HT1080 (cell line): Measurements from ENCODE around the gene ZNF441. TPM values are rescaled to one million over a fixed set of nuclear protein-coding genes. Genes with fewer than 3 reads are reported as not detected.
A peak's percentile ranks its signal among the peaks of the same experiment; 100 is the strongest.
"Not testable (repeated sequence)": the region's sequence is repeated elsewhere in the genome, so short reads cannot be mapped to it uniquely, and the experiment has no call there.

Experiments
- DNase-seq: peaks from one replicate; pipeline ENCODE4 v3.0.0-alpha.2; 2015; ENCODE audit warnings: low read depth
- total RNA-seq: library from RNA; depleted of rRNA; stranded (reverse); fragments of >200 nt; shearing (Covaris generic); gene quantifications from 2 replicates; pipeline ENCODE4 v1.2.3, GENCODE V29; 2014

Gene ZNF441
- total RNA-seq, 1 experiment from 2014 or later: 2.8 TPM

DNA sequence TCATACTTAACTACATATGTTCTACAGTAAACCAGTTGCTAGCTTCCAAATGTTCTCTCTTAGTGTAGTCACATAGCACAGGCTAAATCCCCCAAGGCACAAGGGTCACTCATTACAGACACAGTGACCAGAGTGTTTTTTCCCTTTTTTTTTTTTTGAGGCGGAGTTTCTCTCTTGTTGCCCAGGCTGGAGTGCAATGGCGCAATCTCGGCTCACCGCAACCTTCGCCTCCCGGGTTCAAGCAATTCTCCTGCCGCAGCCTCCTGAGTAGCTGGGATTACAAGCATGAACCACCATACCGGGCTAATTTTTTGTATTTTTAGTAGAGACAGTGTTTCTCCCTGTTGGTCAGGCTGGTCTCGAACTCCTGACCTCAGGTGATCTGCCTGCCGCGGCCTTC lies 9.9 kb downstream of the ZNF441 start:
- not testable (repeated sequence) for DNase-seq

DNA sequence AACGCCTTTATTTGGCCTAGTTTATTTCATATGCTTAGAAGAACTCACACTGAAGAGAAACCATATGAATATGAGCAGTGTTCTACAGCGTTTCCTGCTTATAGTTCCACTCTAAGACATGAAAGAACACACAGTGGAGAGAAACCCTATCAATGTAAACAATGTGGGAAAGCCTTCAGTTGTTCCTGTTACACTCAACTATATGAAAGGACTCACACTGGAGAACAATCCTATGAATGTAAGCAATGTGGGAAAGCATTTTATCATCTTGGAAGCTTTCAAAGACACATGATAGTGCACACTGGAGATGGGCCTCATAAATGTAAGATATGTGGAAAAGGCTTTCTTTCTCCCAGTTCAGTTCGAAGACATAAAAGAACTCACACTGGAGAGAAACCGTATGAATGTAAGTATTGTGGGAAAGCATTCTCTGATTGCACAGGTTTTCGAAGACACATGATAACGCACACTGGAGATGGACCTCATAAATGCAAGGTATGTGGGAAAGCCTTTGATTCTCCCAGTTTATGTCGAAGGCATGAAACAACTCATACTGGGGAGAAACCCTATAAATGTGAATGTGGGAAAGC lies 13.7 kb downstream of the ZNF441 start:
- no peak for DNase-seq

DNA sequence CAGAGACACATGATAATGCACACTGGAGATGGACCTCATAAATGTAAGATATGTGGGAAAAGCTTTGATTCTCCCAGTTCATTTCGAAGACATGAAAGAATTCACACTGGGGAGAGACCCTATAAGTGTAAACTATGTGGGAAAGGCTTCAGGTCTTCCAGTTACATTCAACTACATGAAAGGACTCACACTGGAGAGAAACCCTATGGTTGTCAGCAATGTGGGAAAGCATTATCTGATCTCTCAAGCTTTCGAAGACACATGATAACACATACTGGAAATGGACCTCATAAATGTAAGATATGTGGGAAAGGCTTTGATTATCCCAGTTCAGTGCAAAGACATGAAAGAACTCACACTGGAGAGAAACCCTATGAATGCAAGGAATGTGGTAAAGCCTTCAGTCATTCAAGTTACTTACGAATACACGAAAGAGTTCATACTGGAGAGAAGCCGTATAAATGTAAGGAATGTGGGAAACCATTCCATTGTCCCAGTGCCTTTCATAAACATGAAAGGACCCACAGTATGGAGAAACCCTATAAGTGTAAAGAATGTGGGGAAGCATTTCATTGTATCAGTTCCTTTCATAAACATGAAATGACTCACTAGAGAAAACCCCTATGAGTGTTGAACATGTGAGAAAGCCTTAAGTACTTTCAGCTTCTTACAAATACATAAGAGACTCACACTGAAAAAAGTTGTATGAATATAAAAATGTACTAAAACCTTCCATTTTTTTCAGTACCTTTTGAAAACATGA lies 14.7 kb downstream of the ZNF441 start:
- DNase-seq: no peak

- DNase-seq: no peak
These were observed 17.0 kb downstream of the ZNF441 start for GRCh38 chr19:11783767-11784166.

- no peak for DNase-seq
These were observed 17.6 kb downstream of the ZNF441 start for GRCh38 chr19:11784356-11784755.

- no peak for DNase-seq
These were observed 20.7 kb downstream of the ZNF441 start for GRCh38 chr19:11787536-11787935.

- no peak for DNase-seq
These were observed 26.1 kb downstream of the ZNF441 start for GRCh38 chr19:11792942-11793341.

- peak; percentile 68 for DNase-seq
These were observed 30.7 kb downstream of the ZNF441 start for GRCh38 chr19:11797491-11797890.

DNA sequence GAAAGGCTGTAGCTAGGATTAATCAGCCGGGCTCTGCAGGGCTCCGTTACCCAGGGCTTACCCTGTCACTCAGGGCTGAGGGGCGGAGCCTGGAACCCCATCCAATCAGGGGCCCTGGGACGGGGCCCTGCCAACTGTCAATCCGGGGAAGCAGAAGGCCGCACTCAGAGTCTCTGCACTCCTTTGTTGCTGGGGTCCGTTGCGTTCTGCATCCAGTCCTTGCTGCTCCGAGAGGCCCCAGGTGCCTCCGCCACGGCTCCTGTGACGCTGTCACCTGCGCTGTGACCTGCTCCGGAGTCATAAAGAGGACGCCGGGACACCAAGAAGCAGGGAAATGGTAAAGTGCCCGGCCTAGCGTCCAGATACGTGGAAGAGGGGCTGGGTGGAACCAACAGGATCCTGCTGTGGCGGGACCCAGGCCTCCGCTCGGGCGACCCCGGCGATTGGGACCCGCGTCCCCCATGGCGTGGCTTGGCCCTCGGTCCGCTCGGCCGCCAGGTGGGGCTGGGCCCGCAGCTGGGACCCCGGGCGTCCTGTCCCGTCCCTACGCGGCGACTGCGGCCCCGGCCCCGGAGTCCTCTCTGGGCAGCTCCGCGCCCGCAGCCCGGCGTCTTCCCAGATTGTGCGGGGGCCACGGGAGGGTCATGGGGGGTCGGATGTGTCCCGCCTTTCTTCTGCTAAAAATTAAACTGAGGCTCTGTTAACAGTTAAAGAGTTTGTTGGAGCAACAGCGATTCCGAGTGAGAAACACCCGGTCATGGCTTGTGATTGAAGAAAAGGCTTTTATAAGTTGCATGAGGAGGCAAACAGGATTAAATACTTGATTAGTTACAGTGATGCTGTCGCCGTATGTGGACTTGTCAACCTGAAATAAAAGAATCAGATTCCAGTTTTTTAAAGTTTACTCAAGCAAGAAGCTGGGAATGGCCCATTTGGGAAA lies 31.9 kb downstream of the ZNF441 start, which contains the start of gene ZNF491:
Gene ZNF491, plus strand, starts transcription at position 133 of the 940 bp plus-strand sequence. CDS start 7,431 bp downstream, outside the sequence.
- peak; percentile 47 for DNase-seq

GRCh38 chr19:11806354-11807098 lies 39.7 kb downstream of the ZNF441 start:
- DNase-seq: no peak

DNA sequence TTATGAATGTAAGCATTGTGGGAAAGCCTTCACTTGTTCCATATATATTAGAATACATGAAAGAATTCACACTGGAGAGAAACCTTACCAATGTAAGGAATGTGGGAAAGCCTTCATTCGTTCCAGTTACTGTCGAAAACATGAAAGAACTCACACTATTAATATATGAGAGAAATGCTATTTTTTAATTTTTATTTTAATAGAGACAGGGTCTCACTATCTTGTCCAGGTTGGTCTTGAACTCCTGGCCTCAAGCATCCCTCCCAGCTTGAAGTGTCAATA lies 40.2 kb downstream of the ZNF441 start:
- DNase-seq: no peak

- DNase-seq: no peak
These were observed 46.9 kb downstream of the ZNF441 start for GRCh38 chr19:11813703-11814028.

DNA sequence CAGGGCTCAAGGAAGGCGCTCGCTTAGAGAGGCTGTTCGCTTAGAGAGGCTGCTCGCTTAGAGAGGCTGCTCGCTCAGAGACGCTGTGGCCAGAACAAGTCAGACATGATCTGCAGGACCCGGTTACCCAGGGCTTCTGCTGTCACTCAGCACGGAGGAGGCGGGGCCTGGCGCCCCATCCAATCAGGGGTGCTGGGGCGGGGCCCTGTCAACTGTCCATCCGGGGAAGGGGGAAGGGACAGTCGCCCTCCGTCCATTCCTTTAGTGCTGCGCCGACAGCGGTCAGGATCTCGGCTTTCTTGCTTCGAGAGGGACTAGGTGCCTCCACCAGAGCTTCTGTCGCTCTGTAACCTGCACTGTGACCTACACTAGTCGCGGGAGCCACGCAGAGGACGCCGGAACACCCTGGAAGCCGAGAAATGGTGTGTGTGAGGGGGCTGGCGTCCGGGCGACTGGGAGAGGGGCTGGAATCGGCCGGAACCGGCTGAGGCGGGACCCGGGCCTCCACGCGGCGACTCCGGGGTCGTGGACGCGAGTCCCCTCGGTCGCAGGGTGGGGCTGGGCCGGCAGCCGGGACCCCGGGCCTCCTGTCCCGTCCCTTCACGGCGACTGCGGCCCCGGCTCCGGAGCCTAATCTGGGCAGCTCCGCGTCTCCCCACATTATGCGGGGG lies 47.4 kb downstream of the ZNF441 start, which contains the start of gene ZNF440:
Gene ZNF440, plus strand, starts transcription at position 245 of the 671 bp plus-strand sequence. Its CDS starts 175 bp downstream, at position 420.
- peak; percentile 87 for DNase-seq

DNA sequence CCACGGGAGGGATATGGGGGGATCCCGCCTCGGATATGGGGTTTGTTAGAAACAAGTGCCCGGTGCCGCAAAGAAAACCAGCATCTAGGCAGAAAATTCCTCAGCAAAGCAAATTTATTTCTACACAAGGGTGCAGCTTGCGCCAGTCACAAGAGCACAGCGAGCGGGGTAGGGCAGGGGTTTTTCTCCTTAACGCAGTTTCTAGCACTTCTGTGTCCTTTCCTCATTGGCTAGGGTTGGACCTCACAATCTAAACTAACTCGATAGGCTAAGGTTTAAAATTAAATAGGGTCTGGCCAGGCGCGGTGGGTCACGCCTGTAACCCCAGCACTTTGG lies 47.9 kb downstream of the ZNF441 start:
- DNase-seq: no peak

DNA sequence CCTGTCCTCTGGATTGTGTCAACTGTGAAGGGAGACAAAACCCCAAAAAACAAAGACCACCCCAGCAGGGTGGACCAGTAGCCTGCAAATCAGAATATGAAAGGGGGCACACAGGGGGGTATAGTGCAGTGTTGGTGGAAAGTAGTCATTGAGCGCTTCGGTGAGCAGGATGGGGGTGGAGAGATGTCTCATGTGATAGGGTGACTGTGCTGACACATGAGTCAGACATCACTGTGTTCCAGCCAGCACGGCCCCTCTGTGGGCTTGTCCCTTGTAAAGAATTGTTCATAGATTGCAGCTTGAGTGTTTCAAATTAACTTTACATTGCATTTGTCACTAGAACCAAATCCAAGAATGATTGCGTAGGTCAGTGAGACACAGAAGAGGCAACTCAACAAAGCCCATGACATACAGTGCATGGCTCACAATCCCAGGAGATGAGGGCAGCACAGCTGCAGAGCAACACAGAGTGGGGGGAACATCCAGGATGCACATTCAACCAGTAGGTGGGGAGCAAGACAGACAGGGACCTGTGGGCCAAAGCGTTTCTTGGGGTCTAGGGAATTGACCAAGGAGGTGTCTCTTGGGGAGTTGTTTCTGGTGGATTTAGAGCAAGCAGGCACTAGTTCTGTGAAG lies 54.8 kb downstream of the ZNF441 start:
- DNase-seq: peak; percentile 31

DNA sequence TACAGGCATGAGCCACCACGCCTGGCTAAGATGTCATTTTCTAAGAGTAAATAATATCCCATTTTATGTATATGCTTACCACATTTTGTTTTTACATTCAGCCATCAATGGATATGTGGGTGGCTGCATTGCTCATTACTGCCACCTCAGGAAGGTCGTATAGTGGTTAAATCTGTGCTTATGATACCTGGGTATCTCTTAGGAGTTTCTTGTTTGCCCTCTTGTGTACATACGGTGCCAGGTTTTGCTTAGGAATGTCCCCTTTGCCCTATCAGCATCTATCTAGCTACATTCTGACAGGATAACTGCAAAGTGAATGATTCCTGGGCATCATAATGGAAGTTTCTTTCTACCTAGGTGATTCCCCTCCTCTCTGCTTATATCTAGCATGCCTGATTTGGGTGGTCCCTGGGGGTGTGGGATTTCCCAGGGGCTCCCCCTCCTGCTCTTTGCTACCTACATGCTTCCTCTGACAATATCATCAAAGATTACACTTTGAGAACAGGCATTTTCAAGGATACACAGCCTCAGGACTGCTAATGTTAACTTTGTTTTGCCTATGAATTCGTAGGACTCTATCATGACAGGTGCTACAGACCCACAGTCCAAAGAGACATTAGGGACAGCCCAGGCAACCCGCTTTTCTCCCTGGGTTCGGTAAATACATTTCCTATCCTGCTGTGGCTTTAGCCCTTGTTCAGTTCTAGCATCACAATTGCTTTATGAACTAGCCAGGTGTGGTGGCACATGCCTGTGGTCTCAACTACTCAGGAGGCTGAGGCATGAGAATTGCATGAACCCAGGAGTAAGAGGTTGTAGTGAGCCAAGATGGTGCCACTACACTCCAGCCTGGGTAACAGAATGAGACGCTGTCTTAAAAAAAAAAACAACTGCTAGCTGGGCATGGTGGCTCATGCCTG lies 62.4 kb downstream of the ZNF441 start:
- DNase-seq: not testable (repeated sequence)

GRCh38 chr19:11832253-11832912 lies 65.6 kb downstream of the ZNF441 start:
- DNase-seq: no peak

DNA sequence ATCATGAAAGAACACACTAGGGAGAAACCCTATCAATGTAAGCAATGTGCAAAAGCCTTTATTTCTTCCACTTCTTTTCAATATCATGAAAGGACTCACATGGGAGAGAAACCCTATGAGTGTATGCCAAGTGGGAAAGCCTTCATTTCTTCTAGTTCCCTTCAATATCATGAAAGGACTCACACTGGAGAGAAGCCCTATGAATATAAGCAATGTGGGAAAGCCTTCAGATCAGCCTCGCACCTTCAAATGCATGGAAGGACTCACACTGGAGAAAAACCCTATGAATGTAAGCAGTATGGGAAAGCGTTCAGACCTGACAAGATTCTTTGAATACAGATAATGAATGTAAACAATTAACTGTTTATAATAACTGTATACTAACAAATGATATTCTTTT lies 66.7 kb downstream of the ZNF441 start:
- no peak for DNase-seq
